H1 (cell line): ENCODE results near the gene QSER1. TPM values are rescaled to one million over a fixed set of nuclear protein-coding genes. Genes with fewer than 3 reads are reported as not detected.

Source experiments
- BACH1 ChIP-seq: IDR thresholded peaks from 2 replicates; pipeline ENCODE4 v1.6.1; 2012; ENCODE audit warnings: low read length, improper control_type of control experiment
- polyA plus RNA-seq, 7 experiments: library from polyadenylated mRNA; depleted of rRNA in 3 of 7; stranded (reverse) in 5 of 7; unstranded in 2 of 7; fragments of >200 nt in 5 of 7; fragments of 200-250 nt in 2 of 7; gene quantifications; 1 replicate in 5 of 7; 2 replicates in 1 of 7; 4 replicates in 1 of 7; pipeline versions ENCODE4 v1.2.1 to v1.2.3, GENCODE V29; 2011 to 2013; ENCODE audit warnings: missing spikeins in 2 of 7, mixed read lengths in 2 of 7
- total RNA-seq: library from RNA; stranded (reverse); fragmentation: NEBNext Ultra II Directional; extraction: Animal tissue kit (Norgen Biotek cat#: 25700); gene quantifications from 2 replicates; pipeline ENCODE4 v1.2.1, GENCODE V29; 2021
- TF ChIP-seq, protein P1 (sequence below): fragments of 300-600 bp; sonication (generic); IDR thresholded peaks from 2 replicates; pipeline ENCODE4 v1.7.1; 2012; ENCODE audit warnings: low read length, moderate library complexity, mild to moderate bottlenecking, inconsistent platforms; ENCODE audit not compliant: insufficient replicate concordance

The QSER1 gene
- total and polyA plus RNA-seq, 2 of the 8 experiments (the other 6 are each of a cell fraction or from before 2014, with no cell fraction given): 29.3 to 117 TPM

DNA sequence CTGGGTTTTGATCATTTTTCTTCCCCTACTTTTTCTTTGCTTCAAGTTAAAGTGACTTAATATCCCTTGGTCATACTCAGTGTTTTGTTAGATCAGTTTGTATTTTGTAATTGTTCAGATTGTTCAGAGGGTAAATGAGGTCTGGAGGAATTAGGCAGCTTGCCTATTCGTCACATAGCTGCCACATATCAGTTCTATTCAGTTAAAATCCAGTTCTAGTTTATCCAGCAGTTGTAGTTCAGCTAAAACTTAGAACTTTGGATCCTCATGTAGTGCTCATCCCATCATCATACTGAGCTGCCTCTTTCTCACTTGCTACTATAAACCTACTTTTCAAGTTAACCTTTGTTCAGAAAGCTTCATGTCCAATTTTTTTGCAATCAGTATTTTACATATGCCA is 75.9 kb downstream of the QSER1 start (continued):
- TF ChIP-seq, protein P1, sequence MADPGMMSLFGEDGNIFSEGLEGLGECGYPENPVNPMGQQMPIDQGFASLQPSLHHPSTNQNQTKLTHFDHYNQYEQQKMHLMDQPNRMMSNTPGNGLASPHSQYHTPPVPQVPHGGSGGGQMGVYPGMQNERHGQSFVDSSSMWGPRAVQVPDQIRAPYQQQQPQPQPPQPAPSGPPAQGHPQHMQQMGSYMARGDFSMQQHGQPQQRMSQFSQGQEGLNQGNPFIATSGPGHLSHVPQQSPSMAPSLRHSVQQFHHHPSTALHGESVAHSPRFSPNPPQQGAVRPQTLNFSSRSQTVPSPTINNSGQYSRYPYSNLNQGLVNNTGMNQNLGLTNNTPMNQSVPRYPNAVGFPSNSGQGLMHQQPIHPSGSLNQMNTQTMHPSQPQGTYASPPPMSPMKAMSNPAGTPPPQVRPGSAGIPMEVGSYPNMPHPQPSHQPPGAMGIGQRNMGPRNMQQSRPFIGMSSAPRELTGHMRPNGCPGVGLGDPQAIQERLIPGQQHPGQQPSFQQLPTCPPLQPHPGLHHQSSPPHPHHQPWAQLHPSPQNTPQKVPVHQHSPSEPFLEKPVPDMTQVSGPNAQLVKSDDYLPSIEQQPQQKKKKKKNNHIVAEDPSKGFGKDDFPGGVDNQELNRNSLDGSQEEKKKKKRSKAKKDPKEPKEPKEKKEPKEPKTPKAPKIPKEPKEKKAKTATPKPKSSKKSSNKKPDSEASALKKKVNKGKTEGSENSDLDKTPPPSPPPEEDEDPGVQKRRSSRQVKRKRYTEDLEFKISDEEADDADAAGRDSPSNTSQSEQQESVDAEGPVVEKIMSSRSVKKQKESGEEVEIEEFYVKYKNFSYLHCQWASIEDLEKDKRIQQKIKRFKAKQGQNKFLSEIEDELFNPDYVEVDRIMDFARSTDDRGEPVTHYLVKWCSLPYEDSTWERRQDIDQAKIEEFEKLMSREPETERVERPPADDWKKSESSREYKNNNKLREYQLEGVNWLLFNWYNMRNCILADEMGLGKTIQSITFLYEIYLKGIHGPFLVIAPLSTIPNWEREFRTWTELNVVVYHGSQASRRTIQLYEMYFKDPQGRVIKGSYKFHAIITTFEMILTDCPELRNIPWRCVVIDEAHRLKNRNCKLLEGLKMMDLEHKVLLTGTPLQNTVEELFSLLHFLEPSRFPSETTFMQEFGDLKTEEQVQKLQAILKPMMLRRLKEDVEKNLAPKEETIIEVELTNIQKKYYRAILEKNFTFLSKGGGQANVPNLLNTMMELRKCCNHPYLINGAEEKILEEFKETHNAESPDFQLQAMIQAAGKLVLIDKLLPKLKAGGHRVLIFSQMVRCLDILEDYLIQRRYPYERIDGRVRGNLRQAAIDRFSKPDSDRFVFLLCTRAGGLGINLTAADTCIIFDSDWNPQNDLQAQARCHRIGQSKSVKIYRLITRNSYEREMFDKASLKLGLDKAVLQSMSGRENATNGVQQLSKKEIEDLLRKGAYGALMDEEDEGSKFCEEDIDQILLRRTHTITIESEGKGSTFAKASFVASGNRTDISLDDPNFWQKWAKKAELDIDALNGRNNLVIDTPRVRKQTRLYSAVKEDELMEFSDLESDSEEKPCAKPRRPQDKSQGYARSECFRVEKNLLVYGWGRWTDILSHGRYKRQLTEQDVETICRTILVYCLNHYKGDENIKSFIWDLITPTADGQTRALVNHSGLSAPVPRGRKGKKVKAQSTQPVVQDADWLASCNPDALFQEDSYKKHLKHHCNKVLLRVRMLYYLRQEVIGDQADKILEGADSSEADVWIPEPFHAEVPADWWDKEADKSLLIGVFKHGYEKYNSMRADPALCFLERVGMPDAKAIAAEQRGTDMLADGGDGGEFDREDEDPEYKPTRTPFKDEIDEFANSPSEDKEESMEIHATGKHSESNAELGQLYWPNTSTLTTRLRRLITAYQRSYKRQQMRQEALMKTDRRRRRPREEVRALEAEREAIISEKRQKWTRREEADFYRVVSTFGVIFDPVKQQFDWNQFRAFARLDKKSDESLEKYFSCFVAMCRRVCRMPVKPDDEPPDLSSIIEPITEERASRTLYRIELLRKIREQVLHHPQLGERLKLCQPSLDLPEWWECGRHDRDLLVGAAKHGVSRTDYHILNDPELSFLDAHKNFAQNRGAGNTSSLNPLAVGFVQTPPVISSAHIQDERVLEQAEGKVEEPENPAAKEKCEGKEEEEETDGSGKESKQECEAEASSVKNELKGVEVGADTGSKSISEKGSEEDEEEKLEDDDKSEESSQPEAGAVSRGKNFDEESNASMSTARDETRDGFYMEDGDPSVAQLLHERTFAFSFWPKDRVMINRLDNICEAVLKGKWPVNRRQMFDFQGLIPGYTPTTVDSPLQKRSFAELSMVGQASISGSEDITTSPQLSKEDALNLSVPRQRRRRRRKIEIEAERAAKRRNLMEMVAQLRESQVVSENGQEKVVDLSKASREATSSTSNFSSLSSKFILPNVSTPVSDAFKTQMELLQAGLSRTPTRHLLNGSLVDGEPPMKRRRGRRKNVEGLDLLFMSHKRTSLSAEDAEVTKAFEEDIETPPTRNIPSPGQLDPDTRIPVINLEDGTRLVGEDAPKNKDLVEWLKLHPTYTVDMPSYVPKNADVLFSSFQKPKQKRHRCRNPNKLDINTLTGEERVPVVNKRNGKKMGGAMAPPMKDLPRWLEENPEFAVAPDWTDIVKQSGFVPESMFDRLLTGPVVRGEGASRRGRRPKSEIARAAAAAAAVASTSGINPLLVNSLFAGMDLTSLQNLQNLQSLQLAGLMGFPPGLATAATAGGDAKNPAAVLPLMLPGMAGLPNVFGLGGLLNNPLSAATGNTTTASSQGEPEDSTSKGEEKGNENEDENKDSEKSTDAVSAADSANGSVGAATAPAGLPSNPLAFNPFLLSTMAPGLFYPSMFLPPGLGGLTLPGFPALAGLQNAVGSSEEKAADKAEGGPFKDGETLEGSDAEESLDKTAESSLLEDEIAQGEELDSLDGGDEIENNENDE: no peak
- TF ChIP-seq BACH1: no peak
